ENCODE results near the gene ZP1.

Gene ZP1

DNA sequence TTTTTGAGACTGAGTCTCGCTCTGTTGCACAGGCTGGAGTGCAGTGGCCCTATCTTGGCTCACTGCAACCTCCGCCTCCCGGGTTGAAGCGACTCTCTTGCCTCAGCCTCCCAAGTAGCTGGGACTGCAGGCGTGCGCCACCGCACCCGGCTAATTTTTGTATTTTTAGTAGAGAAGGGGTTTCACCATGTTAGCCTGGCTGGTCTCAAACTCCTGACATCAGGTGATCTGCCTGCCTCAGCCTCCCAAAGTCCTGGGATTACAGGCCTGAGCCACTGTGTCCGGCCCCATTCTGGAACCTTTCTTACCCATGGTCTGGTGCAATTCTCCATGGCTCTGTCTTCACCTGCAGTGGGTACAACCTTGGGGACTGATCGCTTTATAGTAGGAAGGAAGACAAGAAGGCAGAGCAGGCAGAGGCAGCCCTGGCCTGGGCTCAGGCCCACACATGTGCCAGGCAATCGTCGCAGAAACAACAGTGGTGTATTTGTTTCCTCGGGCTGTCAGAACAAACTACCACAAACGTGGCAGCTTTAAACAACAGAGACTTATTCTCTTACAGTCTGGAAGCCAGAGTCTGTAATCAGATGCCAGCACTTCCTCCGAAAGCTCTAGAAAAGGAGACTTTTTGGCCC, 7.6 kb upstream of the ZP1 start:
- no peak for FAIRE-seq

DNA sequence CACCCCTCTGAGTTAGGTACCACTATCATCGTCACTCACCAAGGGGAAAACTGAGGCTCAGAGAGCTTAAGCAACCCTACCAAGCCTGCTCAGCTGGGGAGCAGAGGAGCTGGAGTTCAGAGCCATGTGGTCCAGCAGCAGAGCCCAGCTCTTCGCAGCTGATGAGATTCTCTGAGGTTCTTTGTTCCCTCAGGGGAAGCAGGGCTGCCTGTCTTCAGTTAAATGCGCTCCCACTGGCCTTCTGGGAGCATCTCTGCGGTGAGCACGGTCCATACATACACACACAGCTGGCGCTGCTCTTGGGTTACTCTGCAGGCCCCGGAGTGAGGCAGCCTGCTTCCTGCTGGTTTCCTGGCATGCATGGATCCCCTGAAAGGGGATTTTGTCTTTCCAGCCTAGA, 6.4 kb upstream of the ZP1 start:
- FAIRE-seq: no peak

DNA sequence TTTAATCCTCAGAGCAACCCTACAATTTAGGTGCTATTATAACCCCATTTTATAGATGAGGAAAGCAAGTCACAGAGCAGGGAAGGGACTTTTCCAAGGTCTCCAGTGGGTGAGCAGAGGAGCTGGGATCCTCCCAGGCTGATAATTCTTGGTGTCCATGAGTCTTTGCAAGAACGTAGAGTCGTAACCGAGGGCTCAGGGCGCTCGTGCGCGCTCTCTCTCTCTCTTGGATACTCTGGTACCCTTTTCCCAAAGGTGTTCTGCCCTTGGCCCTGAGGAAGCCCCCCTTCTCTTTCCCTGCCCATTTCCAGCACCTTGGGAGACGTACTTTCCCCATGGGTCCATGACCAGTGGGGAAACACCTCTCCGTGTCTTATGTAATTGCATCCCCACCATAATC, 5.2 kb upstream of the ZP1 start:
- no peak for FAIRE-seq

DNA sequence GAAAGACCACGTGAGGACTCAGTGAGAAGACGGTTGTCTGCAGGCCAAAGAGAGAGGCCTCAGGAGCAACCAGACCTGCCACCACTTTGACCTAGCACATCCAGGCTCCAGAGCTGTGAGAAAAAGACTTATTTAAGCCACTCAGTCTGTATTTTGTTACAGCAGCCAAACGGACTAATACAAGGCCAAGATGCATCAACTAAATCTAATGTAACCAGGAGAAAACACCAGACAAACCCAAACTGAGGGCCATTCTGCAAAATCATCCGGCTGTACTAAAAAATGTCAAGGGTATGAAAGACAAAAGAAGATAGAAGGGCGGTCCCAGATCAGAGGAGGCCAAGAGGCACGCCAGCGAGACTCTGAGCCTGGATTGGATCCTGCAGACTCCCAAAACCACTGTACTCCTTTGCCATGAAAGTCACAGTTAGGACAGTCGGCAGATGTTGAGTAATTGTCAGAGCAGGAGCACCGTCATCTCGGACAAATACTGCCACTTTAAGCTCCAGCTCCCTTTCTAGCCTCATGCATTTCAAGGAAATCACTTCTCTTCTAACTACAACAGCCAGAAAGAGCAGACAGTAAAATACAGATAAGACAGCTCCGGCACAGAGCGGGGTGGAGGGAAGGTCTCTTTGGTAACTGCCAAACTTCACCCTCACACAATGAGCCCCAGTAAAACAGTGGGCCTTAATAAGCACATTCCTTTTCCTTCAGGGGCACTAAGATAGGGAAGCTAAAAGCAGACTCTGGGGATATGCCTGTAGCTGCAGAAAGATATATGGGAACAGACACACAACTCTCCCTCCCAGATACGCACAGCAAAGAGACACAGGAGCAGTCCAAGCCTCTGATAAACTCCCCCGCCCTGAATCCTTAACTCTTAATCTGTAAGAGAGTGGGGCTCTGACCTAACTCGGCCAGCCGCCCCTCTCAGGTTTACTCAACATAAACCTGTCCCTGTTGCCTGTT, 3.5 kb upstream of the ZP1 start:
- FAIRE-seq: no peak

DNA sequence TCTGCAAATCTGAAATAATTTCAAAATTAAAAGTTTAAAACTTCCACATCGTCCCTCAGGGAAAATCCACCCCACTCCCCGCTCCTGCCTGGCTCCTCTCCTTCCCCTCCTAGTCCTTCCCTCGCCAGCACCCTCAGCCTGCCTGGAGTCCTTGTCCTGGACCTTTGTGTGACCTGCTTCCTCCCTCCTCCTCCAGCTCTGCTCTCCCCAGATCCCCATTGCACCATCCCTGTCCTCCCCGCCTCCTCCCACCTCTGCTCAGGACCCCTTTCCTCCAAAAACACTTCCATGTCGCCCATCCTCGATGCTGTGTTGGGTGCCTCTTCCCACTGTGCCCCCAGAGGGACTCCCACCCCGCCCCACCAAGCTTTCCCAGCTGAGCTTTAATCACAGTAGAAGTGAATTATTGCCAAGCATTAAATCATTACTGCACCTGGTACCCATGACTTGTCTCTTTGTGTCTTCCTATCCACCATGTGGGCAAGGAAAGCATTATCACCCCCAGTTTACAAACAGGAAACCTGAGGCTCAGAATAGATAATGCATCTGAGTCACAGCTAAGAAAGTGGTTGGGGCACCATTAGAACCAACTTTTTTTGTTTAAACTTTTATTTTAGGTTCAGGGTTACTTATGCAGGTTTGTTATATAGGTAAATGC, 2.4 kb upstream of the ZP1 start:
- FAIRE-seq: no peak

DNA sequence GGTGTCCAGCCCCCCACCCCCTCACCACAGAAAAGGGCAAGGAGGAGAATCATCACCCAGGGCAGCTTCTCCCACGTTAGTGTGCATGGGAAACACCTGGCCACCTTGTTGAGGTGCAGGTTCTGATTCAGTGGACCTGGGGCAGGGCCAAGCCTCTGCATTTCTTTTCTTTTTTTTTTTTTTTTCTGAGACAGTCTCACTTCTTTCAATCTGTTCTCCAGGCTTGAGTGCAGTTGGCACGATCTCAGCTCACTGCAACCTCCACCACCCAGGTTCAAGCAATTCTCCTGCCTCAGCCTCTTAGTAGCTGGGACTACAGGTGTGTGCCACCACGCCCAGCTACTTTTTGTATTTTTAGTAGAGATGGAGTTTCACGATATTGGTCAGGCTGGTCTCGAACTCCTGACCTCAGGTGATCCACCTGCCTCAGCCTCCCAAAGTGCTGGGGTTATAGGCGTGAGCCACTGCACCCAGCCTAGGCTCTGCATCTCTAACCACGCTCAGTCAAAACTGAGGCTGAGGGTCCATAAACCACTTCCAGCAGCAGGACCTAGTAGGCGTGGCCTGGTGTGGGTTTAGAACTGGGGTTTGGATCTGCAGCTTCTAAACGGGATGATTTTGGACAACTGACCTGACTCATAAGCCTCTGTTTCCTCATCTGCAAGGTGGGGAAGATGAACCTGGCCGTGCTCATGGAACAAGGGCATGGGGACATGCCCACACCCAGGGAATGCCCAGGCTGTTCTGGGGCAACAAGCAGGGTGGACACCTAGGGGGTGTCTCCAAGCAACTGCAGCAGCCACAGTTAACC, 734 bp downstream of the ZP1 start:
- FAIRE-seq: no peak

DNA sequence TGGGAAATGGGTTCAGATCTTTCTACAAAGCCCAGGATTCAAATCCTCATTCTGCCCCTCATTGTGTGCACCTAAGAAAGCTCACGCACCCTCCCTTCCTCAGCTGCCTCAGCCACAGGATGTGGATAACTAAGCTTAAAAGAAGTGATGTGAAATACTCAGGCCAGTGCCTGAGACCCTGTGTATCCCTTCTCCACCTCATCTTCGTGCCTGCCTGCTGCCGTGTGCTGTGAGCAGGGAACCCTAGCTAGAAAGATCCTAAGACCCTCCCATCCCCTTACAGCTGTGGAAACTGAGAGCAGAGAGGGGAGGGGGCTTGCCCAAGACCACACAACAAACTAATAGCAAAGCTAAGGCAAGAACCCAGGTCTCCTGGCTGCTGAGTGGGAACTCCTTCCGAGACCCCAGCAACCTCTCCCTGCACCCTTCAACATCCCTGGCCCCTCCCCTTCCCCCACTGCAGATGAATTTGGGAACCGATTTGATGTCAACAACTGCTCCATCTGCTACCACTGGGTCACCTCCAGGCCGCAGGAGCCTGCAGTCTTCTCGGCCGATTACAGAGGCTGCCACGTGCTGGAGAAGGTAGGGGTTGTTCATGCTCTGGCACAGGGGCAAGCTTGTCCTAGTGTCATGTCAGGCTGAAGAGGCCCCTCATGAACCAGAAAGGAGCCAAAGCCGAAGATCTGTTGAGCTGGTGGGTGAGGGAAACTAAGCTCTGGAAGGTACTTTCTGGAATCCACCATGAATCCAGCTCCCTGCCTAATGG, 1.5 kb downstream of the ZP1 start:
- FAIRE-seq: no peak

DNA sequence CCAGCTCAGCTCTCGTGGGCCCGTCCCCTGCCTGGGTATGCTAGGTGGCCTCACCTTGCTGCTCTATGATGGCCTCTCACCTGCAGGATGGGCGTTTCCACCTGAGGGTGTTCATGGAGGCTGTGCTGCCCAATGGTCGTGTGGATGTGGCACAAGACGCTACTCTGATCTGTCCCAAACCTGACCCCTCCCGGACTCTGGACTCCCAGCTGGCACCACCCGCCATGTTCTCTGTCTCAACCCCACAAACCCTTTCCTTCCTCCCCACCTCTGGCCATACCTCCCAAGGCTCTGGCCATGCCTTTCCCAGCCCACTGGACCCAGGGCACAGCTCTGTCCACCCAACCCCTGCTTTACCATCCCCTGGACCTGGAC, 2.1 kb downstream of the ZP1 start:
- FAIRE-seq: no peak

DNA sequence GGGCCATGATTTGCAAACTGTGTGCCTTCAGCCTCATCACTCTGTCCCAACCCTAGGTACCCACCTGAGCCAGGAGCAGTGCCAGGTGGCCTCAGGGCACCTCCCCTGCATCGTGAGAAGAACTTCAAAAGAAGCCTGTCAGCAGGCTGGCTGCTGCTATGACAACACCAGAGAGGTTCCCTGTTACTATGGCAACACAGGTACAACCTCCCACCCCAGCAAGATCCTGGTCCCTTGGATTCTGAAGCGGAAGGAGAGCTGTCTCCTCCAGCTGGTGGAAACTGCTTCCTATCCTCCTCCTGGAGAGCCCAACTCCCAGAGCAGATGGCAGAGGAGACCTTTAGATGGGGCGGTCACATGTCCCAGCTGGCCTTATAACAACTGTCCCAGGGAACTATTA, 2.9 kb downstream of the ZP1 start:
- no peak for FAIRE-seq

DNA sequence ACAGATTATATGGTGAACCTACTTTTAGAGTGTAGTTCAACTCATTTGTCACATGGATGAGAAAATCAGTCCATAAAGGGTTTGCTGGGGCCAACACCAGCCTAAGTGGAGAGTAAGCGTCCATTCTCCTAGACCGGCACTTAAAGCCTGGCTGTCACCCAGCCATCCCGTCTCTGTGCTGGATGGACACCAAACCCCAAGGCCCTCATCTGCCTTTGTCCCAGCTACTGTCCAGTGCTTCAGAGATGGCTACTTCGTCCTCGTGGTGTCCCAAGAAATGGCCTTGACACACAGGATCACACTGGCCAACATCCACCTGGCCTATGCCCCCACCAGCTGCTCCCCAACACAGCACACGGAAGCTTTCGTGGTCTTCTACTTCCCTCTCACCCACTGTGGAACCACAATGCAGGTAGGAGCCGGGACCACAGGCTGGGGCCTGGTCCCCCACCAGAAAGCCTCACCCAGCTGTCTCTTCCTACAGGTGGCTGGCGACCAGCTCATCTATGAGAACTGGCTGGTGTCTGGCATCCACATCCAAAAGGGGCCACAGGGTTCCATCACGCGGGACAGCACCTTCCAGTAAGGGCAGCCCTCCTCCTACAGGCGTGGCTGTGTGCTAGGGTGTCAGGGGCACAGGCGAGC, 3.5 kb downstream of the ZP1 start:
- FAIRE-seq: no peak

DNA sequence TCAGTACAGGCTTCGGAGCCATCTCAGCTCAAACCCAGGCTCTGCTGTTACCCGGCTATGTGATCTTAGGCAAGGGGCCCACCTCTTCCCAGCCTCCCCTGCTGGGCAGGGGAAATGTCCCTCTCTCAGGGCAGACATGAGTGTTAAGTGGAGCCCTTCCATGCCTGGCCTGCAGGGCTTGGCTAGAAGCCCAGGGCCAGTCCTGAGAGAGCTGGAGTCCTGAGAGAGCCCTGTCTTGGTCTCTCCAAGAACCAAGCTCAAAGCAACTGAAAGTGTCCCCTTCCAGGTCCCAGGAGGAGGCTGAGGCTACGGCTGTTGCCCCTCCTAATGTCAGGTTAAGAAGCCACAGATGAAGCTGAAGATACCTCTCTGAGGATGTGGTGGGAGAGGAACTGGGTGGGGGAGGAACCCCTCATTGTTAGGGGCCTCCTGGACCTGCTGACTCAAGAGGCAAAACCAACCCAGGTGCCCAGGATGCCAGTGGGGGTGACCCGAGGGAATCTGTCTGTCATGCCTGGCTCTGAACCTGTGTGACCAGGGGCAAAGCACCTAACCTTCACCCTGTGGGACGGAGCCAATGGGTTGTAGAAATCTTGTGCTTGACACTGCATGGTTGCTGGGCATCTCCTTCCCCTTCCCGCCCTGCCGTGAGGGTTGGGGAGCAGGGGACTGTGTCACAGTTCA, 4.2 kb downstream of the ZP1 start:
- FAIRE-seq: no peak

DNA sequence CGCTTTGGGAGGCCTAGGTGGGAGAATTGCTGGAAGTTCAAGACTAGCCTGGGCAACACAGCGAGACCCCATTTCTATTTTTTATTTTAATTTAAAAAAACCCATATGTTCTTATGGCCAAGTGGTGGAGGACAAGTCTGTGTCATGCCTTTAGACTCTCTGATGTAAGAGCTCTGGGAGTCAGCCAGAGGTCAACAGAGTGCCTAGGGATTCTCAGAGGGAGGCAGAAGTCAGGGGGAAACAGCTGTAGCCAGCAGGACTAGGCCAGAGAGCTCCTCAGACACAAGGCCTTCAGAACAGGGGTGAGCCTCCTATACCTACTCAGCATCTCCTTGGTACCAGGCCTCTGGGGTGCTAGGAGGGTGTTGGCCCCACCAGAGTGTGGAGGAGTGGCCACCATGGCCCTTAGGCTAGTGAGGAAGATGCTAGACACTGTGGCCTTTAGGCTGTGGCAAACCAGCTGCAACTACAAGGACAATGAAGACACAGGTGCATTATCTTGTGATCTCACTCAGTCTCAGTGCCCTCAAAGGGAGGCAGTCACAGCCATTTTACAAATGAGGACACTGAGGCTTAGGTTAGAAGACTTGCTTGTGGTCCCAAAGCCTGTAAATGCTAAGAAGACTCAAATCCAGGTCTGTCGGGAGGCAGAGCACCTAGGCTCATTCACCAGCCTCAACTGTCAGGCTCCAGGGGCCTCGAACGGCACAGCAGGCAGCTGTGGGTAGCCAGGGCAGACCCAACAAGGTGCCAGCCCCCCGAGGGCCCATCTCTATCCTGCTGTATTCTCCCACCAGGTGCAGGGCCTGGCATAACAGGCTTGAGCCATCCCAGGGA, 5.0 kb downstream of the ZP1 start:
- no peak for FAIRE-seq

DNA sequence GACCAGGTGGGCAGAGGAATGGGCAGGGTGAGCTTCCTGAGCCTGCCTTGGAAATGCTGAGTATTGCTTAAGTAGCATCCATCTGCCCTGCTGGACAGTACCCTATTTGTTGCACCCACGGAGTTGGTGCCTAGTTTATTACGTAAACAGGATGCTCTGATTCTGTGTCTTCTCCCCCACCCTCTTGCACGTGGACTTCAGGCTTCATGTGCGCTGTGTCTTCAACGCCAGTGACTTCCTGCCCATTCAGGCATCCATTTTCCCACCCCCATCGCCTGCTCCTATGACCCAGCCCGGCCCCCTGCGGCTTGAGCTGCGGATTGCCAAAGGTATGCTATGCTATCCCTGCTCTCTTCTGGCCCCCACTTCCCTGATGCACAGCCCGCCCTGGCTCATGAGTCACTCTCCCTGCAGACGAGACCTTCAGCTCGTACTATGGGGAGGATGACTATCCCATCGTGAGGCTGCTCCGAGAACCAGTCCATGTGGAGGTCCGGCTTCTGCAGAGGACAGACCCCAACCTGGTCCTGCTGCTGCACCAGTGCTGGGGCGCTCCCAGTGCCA, 5.7 kb downstream of the ZP1 start:
- FAIRE-seq: no peak

DNA sequence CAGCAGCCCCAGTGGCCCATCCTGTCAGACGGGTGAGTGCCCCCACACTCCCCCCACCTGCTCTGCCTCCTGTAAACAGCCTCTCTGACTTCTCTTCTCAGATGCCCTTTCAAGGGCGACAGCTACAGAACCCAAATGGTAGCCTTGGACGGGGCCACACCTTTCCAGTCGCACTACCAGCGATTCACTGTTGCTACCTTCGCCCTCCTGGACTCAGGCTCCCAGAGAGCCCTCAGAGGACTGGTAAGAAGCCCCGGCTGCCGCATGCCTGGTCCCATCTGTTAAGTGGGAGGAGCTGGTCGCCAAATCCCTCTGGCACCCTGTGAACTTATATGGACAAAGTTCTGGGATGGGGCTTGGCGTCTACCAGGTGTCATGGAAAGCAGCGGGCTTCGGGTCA, 6.2 kb downstream of the ZP1 start:
- FAIRE-seq: no peak

DNA sequence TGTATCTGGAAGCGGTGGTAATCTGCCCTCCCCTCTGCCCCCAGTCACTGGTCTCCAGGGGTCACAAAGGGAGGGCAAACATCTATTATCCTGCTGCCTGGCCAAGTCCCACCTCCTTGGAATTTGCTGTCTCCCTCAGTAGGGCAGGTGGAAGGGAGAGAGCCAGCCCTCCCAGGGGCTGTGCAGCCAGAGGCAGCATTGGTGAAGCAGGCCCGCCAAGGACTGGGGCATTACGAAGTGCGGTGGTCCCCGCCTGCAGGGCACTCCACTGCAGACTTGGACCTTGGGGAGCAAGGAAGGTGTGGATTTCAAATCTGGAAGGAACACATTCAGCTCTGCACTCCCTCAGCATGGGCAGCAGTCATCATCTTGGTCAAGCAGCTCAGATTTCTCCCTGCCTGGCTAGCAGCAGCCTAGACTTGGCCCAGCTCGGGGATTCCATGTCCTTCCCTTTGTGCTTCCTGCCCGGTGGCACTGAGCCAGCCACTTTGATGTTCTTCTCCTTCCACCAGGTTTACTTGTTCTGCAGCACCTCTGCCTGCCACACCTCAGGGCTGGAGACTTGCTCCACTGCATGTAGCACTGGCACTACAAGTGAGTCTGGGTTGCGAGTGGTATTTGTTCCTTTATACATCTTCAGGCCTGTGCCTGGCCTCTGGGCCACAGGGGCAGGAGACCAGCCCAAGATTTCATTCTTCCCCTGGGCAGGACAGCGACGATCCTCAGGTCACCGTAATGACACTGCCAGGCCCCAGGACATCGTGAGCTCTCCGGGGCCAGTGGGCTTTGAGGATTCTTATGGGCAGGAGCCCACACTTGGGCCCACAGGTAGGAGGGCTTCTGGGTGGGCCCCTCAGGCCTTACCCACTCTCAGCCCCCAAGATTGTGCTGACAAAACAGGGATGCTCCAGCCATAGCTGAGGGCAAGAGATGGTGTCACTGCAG, 7.4 kb downstream of the ZP1 start:
- no peak for FAIRE-seq

DNA sequence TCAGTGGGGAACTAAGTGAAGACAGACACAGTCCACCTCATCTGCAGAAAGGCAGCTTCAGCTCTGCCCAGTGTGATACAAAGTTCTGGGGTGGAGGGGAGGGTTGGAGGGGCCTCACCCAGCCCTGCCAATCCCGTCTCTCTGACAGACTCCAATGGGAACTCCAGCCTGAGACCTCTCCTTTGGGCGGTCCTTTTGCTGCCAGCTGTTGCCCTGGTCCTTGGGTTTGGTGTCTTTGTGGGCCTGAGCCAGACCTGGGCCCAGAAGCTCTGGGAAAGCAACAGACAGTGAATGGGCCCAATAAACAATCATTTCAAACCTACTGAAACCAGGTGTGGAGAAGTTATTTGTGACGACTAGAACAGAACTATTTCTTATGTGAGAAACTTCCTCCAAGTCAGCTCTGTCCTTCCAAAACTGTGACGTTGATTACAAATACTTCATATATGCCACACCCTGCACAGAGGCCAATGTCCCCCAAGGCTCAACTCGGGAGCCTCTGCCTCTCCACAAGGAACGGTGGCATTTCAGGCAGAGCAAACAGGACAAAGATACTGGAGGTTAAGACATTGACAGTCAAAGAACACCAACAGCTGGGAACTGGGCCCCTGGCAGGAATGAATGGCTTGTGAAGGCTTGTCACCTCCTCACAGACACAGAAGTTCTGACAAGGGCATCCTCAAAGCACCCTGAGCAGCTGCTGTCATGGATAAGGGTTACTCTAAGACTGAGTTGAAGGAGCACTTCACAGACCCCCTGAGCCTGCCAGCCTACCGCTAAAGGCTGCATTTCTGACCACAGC, 8.2 kb downstream of the ZP1 start:
- no peak for FAIRE-seq

DNA sequence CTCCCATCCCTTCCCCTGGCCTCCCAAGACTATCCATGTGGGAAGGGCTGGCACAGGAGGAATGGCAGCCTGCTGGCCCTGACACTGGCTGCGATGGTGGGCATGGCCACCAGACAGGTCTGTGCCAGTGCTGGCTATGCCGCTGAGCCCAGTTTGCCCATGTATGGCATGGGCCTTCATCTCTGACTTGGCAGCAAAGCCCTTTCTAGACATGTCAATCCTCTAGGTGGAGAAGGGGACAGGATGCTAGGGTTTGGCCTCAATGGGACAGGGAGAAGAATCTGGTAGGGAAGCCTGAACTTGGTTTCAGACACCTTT, 8.8 kb downstream of the ZP1 start:
- no peak for FAIRE-seq

Data from colon (tissue), 2 donors.